GM21786 (cell line): Measurements from ENCODE around the gene ROBO1.

Experiments used
- ATAC-seq: cut with Tn5 transposase; IDR thresholded peaks from one replicate; pipeline ENCODE4 v1.9.1; 2021; ENCODE audit not compliant: unreplicated experiment

ROBO1 gene

GRCh38 chr3:79385211-79385610 is 382.6 kb downstream of the ROBO1 start:
- no peak for ATAC-seq

- ATAC-seq = no peak
Observed at GRCh38 chr3:79383402-79384012, 384.3 kb downstream of the ROBO1 start.

- no peak for ATAC-seq
Observed at GRCh38 chr3:79380581-79380980, 387.2 kb downstream of the ROBO1 start.

- ATAC-seq = no peak
Observed at GRCh38 chr3:79378064-79378463, 389.7 kb downstream of the ROBO1 start.

- no peak for ATAC-seq
Observed at GRCh38 chr3:79369306-79369705, 398.5 kb downstream of the ROBO1 start.

- no peak for ATAC-seq
Observed at GRCh38 chr3:79368403-79368802, 399.4 kb downstream of the ROBO1 start.

- no peak for ATAC-seq
Observed at GRCh38 chr3:79367803-79368202, 400.0 kb downstream of the ROBO1 start.

GRCh38 chr3:79367066-79367465 is 400.7 kb downstream of the ROBO1 start:
- ATAC-seq = no peak

GRCh38 chr3:79366414-79366813 is 401.4 kb downstream of the ROBO1 start:
- ATAC-seq = no peak

GRCh38 chr3:79364784-79365183 is 403.0 kb downstream of the ROBO1 start:
- no peak for ATAC-seq

- no peak for ATAC-seq
Observed at GRCh38 chr3:79362571-79363270, 405.1 kb downstream of the ROBO1 start.

GRCh38 chr3:79361748-79362378 is 405.9 kb downstream of the ROBO1 start:
- ATAC-seq = peak; percentile 62

- ATAC-seq = no peak
Observed at GRCh38 chr3:79358327-79358726, 409.5 kb downstream of the ROBO1 start.

GRCh38 chr3:79354179-79354688 is 413.6 kb downstream of the ROBO1 start:
- no peak for ATAC-seq

- no peak for ATAC-seq
Observed at GRCh38 chr3:79351699-79352098, 416.1 kb downstream of the ROBO1 start.

- ATAC-seq = no peak
Observed at GRCh38 chr3:79344876-79345871, 422.6 kb downstream of the ROBO1 start.

- no peak for ATAC-seq
Observed at GRCh38 chr3:79341961-79342360, 425.8 kb downstream of the ROBO1 start.

- no peak for ATAC-seq
Observed at GRCh38 chr3:79339846-79340245, 428.0 kb downstream of the ROBO1 start.

GRCh38 chr3:79337798-79338197 is 430.0 kb downstream of the ROBO1 start:
- no peak for ATAC-seq

- ATAC-seq = no peak
Observed at GRCh38 chr3:79329154-79329553, 438.6 kb downstream of the ROBO1 start.

- ATAC-seq = no peak
Observed at GRCh38 chr3:79326642-79327041, 441.2 kb downstream of the ROBO1 start.
